T-helper 17 cell (primary cell): ENCODE measurements around the gene GNG14. TPM values are rescaled to one million over a fixed set of nuclear protein-coding genes. Genes with fewer than 3 reads are reported as not detected.

Source experiments
- ATAC-seq: fragments of 150-1000 bp; cut with Tn5 transposase; 2 replicates; pipeline ENCODE4 v1.10.0; 2021; ENCODE audit warnings: mild to moderate bottlenecking, moderate library complexity
- DNase-seq, 3 donors: peaks; one replicate each; pipeline versions ENCODE4 v3.0.0 to v3.0.0-alpha.2; 2020 to 2021
- H3K9me3 ChIP-seq: one replicate; pipeline ENCODE4 v1.7.0; 2013; ENCODE audit warnings: low read length, mild to moderate bottlenecking; ENCODE audit not compliant: control insufficient read depth, poor library complexity, severe bottlenecking
- H3K27ac Mint-ChIP-seq: one replicate; pipeline ENCODE4 v1.8.0; 2022; ENCODE audit warnings: mild to moderate bottlenecking, moderate library complexity, mixed read lengths
- H3K27me3 Mint-ChIP-seq: one replicate; pipeline ENCODE4 v1.8.0; 2022; ENCODE audit warnings: mixed read lengths
- H3K36me3 Mint-ChIP-seq: one replicate; pipeline ENCODE4 v1.8.0; 2022; ENCODE audit warnings: low read depth, mixed read lengths
- H3K4me1 Mint-ChIP-seq: one replicate; pipeline ENCODE4 v1.8.0; 2022; ENCODE audit warnings: mild to moderate bottlenecking, mixed read lengths
- H3K4me3 Mint-ChIP-seq: one replicate; pipeline ENCODE4 v1.8.0; 2022; ENCODE audit warnings: mild to moderate bottlenecking, moderate library complexity, mixed read lengths
- total RNA-seq, 4 donors: library from RNA in 2 of 4; stranded (reverse) in 2 of 4; gene quantifications; one replicate each; pipeline ENCODE4 v1.2.3 and lab custom pipeline; 2022 to 2026

GNG14 gene
- total RNA-seq, 2 donors from 2014 or later: not detected

DNA sequence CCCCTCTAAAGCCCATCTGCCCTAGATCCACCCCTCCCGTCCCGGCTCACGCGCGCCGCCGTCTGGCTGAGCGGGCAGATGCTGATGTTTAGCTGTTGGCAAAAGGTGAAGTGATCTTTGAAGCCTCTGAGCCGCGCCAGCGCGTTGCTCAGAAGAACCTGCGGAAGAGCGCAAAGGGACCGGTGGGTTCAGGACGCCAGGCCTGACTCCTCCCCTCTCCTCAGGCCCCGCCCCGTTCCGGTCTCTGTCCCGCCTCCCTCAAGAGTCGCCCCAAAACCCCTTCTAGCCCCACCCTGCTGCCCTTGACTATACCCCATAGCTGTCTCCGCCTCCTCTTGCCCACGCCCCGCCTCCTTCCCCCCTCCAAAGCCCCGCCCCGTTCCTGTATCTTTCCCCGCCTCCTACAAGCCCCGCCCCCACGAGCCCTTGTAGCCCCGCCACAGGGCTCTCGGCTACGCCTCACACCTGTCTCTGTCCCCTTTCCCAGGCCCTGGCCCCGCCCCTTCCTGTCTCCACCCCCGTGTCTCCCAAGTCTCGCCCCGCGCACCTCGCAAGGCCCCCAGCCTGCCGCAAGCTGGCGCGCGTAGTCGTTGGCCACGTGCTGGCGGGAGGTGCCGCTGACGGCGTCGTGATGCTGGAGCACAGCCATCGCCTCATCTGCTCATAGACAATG is 30.8 kb upstream of the GNG14 start:
- no peaks in the 10 kb centered on the region for H3K9me3 ChIP-seq
- Mint-ChIP-seq H3K4me1 (peaks cover 5% of the 10 kb centered on the region), H3K27me3 (no peaks in the 10 kb centered on the region), H3K27ac (no peak overlapping the region), H3K36me3 (peaks cover 16% of the 10 kb centered on the region), H3K4me3 (no peak overlapping the region)
- DNase-seq: no peak
- ATAC-seq: peak; percentile 30

DNA sequence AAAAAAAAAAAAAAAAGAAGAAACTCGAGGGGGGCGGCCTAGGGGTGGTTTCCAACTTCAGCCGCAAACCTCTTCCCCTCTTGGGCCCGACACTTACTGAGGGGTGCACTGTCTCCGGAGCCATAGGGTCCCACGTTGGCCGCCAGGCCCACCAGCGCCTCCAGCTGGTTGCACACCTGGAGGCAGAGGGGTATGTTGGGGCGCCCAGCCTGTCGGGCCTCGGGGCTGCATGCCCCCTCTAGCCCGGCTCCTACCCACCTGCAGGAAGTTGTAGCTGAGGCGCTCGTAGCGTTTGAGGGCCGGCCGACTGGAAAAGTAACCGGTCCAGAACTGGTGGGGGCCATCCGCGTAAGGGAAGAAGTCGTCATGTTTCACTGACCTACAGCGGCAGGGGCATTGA is 29.8 kb upstream of the GNG14 start:
- DNase-seq: no peak
- no peak for ATAC-seq
- Mint-ChIP-seq H3K36me3 (peaks cover 16% of the 10 kb centered on the region), H3K4me1 (peaks cover 5% of the 10 kb centered on the region), H3K27ac (no peak overlapping the region), H3K4me3 (no peak overlapping the region), H3K27me3 (no peaks in the 10 kb centered on the region)
- no peaks in the 10 kb centered on the region for H3K9me3 ChIP-seq

DNA sequence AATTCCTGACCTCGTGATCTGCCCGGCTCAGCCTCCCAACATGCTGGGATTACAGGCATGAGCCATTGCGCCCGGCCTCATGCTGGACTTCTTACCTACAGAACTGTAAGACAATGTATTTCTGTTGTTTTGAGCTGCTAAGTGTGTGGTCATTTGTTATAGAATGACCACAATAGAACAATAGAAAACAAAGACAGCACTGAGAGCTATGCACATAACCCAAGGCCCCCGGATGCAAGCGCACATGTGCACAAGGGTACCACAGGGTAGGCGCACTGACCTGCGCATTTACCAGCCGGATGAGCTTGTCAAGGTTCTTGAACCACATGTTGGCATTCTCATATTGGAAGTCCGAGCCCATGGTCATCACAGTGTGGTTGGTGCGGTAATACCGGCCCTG is 26.8 kb upstream of the GNG14 start:
- Mint-ChIP-seq H3K27me3 (no peaks in the 10 kb centered on the region), H3K4me3 (no peak overlapping the region), H3K36me3 (peaks cover 7% of the 10 kb centered on the region), H3K4me1 (peaks cover 16% of the 10 kb centered on the region), H3K27ac (no peak overlapping the region)
- ATAC-seq: no peak
- DNase-seq: no peak
- no peaks in the 10 kb centered on the region for H3K9me3 ChIP-seq

DNA sequence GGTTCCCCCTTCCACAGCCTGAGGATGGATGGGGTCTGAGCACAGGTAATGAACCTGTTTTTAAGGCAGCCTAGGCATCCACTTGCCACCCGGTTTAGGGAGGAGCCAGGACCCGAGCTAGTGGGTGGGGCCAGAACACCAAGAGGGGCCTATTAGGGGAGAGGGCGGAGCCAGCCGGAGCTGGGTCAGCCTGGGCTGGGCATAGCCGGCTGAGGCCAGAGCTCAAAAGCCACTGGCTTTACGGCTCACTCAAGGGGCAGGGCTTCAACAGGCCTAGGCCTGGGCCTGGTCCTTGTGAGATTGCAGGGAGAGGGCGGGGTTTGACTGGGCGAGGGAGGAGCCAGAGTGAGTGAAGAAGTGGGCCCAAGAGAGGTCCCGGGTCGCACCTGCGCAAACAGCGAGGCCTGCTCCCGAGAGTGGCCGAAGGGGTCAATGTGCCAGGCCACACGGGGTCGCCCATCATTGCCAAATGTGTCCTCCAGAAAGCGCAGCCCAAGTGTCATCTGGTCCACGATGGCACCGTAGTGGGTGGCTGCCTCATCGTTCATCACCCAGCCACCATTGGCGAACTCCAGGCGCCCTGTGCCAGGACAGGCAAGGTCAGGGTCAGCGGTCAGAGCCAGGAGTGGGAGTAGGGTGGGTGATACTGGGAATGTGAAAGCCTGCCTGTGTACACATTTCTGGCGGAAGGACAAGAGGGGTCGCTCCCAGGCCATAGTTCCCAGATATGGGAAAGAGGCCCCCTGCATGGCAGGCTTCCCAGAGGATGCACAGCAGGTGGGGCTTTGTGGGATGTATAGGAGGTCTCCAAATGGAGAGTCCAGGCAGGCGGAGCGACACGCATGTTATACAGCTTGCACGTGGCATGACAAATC is 23.2 kb upstream of the GNG14 start:
- Mint-ChIP-seq H3K36me3 (peaks cover 8% of the 10 kb centered on the region), H3K27ac (peak overlapping the region; percentile 99), H3K4me3 (peak overlapping the region; percentile 99), H3K27me3 (no peaks in the 10 kb centered on the region), H3K4me1 (peaks cover 39% of the 10 kb centered on the region)
- DNase-seq (no peak), ATAC-seq (no peak)
- H3K9me3 ChIP-seq: no peaks in the 10 kb centered on the region

DNA sequence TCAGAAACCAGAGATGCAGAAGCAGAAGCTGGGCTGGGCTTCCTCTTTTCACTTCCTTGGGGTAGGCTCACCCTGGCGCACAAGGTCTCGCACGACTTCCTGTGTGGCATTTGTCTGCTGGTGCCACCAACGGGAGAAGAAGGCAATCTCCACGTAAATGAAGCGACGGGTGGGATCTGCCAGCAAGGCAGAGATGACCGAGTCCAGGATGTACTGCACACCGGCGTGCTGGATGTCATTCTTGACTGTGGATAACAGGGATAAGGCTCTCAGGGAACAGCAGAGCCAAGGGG is 22.6 kb upstream of the GNG14 start:
- peaks cover 37% of the 10 kb centered on the region for H3K4me1 Mint-ChIP-seq
- H3K27me3 Mint-ChIP-seq: no peaks in the 10 kb centered on the region
- H3K9me3 ChIP-seq: no peaks in the 10 kb centered on the region
- H3K4me3 Mint-ChIP-seq: peak overlapping the region; percentile 99
- peak; percentile 36 for ATAC-seq
- H3K27ac Mint-ChIP-seq: peak overlapping the region; percentile 99
- DNase-seq: peak in 2 of 3 donors; percentile 31 to 39
- peaks cover 5% of the 10 kb centered on the region for H3K36me3 Mint-ChIP-seq

DNA sequence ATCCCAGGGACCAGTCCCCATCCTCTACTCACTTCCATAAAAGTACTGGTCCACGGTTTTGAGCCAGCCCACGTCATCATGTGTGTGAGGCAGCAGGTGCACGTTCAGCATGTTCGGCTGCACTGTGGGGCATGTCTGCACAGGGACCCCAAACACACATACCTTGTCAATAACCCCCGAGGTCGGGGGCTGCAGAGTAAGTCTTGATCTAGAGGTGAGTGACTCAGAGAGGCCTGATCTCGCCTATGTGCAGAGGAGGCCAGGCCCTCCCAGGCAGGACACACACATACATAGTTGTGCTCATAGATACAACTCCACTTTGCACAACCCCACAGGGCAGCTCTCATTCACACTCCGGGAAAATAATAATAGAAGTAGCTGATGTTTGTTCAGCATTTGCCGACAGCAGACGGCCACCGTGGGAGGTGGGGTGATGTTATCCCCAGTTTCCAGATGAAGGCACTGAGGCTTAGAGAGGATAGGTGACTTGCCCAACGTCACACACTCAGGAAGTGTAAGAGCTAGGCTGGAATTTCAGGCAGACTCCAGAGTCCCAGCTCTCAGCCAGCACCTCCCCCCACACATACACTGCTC is 22.0 kb upstream of the GNG14 start:
- peaks cover 39% of the 10 kb centered on the region for H3K4me1 Mint-ChIP-seq
- no peaks in the 10 kb centered on the region for H3K27me3 Mint-ChIP-seq
- peak overlapping the region; percentile 99 for H3K27ac Mint-ChIP-seq
- no peaks in the 10 kb centered on the region for H3K9me3 ChIP-seq
- H3K4me3 Mint-ChIP-seq: peak overlapping the region; percentile 99
- DNase-seq (no peak), ATAC-seq (no peak)
- H3K36me3 Mint-ChIP-seq: peaks cover 2% of the 10 kb centered on the region

DNA sequence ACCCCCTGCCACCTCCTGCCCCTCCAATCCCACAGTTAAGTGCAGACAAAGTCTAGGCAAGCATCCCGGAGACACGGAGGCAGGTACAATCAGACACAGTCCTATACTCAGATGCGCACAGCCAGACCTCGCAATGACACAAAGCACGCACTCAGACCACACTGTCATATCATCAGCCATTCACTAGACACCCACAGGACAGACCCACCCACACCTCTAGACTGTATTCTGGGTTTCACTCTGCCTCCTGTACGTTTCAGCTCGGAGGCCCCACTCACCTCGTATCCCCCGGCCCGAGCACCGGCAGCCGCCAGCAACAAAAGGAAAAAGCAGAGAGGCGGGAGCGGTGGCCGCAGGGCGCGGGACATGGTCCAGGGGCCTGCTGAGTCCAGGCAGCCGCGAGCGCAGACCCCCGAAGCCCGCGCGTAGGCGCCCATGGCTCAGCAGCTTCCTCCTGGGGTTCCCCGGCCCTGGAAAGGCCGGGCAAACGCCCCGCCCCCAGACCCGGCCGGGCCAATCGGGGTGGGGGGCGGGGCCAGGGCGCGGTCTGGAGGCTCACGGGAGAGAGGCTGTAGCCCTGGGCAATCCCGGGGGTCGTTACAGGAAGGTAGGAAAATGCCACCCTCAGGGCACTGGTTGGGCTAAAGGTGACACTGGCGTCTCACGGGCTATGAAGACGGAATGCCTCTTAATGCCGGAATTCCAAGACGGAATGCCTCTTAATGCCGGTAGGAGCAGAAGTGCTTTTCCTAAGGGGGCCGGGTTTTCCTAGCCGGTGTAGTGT is 21.3 kb upstream of the GNG14 start, which contains the start of the genes MAN2B1 and WDR83:
MAN2B1 (minus strand) TSS at position 478 of the 784 bp plus-strand sequence; CDS start at position 437, 41 bp downstream.
WDR83 (plus strand) TSS at position 543 of the 784 bp plus-strand sequence. CDS start 2,984 bp downstream, outside the sequence.
- peak; percentile 71 to 82 (median 81) for DNase-seq
- Mint-ChIP-seq H3K36me3 (peaks cover 2% of the 10 kb centered on the region), H3K27ac (peak within 1 kb of the TSS; percentile 99), H3K27me3 (no peaks in the 10 kb centered on the region), H3K4me1 (peaks cover 39% of the 10 kb centered on the region), H3K4me3 (peak within 1 kb of the TSS; percentile 99)
- peak; percentile 80 for ATAC-seq
- H3K9me3 ChIP-seq: no peaks in the 10 kb centered on the region

DNA sequence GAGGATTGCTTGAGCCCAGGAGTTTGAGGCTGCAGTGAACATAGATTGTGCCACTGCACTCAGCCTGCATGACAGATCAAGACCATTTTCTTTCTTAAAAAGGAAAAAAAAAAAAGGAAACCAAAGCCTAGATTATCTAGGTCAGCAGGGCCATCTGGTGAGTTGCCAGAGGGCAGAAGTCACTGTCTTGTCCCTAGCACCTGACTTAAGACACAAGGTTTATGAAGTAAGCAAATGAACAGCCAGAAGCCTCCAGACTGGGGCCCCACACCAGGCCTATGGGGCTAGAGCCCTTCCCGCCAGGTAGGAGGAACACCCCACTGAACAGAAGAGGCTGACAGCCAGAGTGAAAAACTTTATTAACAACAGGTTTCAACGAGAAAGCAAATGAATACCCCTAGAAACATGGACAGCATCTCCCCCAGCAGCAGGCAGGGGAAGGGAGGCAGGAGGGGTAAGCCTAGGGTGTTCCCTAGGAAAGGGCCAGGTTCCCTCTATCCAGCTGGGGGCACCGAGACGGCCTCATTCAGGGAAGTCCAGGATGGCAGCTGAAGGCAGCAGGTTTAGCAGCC is 20.0 kb upstream of the GNG14 start:
- ATAC-seq: no peak
- Mint-ChIP-seq H3K4me3 (peak overlapping the region; percentile 96), H3K36me3 (peaks cover 5% of the 10 kb centered on the region), H3K4me1 (peaks cover 46% of the 10 kb centered on the region), H3K27me3 (no peaks in the 10 kb centered on the region), H3K27ac (peak overlapping the region; percentile 99)
- DNase-seq: no peak
- H3K9me3 ChIP-seq: no peaks in the 10 kb centered on the region

DNA sequence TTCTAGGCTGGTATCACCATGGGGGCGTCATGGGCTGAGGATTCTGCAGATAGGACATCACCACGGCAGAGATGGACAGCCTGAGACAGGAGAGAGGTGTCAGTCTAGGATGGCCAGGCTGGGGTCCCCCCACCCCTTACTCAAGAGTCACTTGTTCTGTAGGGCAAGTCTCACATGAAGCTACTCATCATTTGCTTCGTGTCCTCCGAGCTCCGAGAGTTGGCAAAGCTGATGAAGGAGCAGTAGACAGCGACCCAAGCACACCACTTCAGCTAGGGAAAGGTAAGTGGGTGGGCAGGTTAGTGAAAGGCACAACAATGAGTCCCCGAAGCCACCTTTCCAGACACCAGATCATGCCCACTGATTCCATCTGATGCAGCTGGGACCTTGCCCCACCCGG is 19.5 kb upstream of the GNG14 start:
- Mint-ChIP-seq H3K36me3 (peaks cover 5% of the 10 kb centered on the region), H3K4me1 (peaks cover 46% of the 10 kb centered on the region), H3K27ac (peak overlapping the region; percentile 99), H3K27me3 (no peaks in the 10 kb centered on the region), H3K4me3 (peak overlapping the region; percentile 96)
- no peak for ATAC-seq
- DNase-seq: no peak
- no peaks in the 10 kb centered on the region for H3K9me3 ChIP-seq

DNA sequence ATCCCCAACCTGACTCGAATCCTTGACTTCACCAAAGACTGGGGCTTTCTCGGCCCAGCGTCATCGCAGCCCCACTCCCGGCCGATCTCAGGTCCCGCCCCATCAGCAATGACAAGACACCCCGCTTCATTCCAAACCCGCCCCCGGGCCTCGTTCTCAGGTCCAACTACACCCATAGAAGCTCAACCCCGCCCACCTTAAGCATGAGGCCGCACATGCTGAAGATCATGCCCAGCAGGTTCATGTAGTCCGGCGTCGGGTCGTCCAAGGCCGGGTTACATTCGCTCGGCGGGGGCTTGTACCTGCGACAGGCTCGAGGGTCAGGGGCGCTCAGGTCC is 18.9 kb upstream of the GNG14 start:
- peaks cover 5% of the 10 kb centered on the region for H3K36me3 Mint-ChIP-seq
- H3K27me3 Mint-ChIP-seq: no peaks in the 10 kb centered on the region
- peaks cover 46% of the 10 kb centered on the region for H3K4me1 Mint-ChIP-seq
- DNase-seq (peak; percentile 63 to 73 (median 67)), ATAC-seq (peak; percentile 63)
- peak overlapping the region; percentile 96 for H3K4me3 Mint-ChIP-seq
- H3K27ac Mint-ChIP-seq: peak overlapping the region; percentile 99
- H3K9me3 ChIP-seq: no peaks in the 10 kb centered on the region

DNA sequence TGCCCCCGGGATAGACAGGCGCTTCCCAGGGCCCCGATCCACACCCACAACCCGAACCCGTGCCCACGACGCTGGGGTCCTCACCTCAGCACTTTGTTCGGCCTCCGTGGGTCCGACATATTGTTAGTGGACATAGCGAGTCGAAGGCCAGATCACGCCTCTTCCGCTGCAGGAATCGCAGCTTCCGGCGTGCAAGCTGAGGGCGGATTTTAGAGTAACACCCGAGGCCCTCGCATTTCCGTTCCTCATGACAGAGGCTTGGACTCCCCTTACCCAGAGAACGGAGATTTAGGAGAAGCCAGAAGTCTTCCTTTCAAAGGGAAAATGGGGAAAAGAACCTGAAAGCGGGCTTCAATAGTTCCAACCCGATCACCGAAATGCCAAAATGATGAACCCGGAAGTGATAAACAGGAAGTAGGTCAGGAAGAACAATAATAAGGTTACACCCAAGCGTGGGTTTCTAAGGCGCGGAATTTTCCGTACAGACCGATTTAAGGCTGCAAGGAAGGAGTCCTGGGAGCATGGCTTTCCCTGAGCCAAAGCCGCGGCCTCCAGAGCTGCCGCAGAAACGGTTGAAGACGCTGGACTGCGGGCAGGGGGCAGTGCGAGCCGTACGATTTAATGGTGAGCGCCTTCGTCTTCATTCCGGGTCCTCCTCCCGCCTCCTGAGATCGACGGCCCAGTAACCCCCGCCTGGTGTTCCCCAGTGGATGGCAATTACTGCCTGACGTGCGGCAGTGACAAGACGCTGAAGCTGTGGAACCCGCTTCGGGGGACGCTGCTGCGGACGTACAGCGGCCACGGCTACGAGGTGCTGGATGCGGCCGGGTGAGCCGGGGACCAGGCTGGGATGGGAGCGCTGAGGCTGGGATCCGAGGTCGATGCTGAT is 18.3 kb upstream of the GNG14 start:
- peaks cover 47% of the 10 kb centered on the region for H3K4me1 Mint-ChIP-seq
- H3K9me3 ChIP-seq: no peaks in the 10 kb centered on the region
- DNase-seq: peak; percentile 56 to 63 (median 58)
- H3K27ac Mint-ChIP-seq: peak overlapping the region; percentile 99
- no peaks in the 10 kb centered on the region for H3K27me3 Mint-ChIP-seq
- H3K36me3 Mint-ChIP-seq: peaks cover 5% of the 10 kb centered on the region
- ATAC-seq: peak; percentile 44
- peak overlapping the region; percentile 96 for H3K4me3 Mint-ChIP-seq
